HG02885 (cell line): ENCODE measurements around the gene KRTAP17-1.
"Not testable (repeated sequence)": the region's sequence is repeated elsewhere in the genome, so short reads cannot be mapped to it uniquely, and the experiment has no call there.

Experiments
- ATAC-seq: cut with Tn5 transposase; IDR thresholded peaks from one replicate; pipeline ENCODE4 v1.9.1; 2021; ENCODE audit warnings: mild to moderate bottlenecking; ENCODE audit not compliant: unreplicated experiment, poor library complexity

Gene KRTAP17-1

GRCh38 chr17:41315204-41315794, at the start of gene KRTAP17-1:
Gene KRTAP17-1, minus strand, starts transcription at chr17:41315710. Its CDS starts 60 bp downstream, at chr17:41315650.
- no peak for ATAC-seq

DNA sequence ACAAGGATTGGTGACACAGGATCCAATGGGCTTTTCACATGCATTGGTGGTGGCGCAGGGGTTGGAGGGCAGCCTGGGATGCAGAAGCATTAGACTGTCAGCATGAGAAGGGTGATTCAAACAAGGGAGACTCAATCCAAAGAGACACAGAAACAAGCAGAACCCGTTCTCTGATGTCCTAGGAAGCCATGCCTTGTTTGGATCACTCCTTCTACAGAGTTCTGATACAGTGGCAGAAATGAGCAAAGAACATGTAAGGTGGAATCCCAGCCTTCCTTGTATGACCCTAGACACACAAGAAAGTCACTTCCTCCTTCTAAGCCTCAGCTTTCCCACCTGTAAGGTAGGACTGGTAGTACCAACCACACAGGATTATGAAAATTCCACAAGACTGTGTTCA, 48.4 kb upstream of the KRTAP17-1 start:
- no peak for ATAC-seq

- no peak for ATAC-seq
Measured at GRCh38 chr17:41360296-41360995, 44.9 kb upstream of the KRTAP17-1 start.

- ATAC-seq = no peak
Measured at GRCh38 chr17:41354536-41354935, 39.0 kb upstream of the KRTAP17-1 start.

GRCh38 chr17:41352597-41353366, 37.3 kb upstream of the KRTAP17-1 start:
- no peak for ATAC-seq

- no peak for ATAC-seq
Measured at GRCh38 chr17:41351177-41351576, 35.7 kb upstream of the KRTAP17-1 start.

GRCh38 chr17:41350381-41350878, 34.9 kb upstream of the KRTAP17-1 start, which contains the start of gene KRT33A:
Gene KRT33A, minus strand, starts transcription at chr17:41350828. Its CDS starts 61 bp downstream, at chr17:41350767.
- not testable (repeated sequence) for ATAC-seq

DNA sequence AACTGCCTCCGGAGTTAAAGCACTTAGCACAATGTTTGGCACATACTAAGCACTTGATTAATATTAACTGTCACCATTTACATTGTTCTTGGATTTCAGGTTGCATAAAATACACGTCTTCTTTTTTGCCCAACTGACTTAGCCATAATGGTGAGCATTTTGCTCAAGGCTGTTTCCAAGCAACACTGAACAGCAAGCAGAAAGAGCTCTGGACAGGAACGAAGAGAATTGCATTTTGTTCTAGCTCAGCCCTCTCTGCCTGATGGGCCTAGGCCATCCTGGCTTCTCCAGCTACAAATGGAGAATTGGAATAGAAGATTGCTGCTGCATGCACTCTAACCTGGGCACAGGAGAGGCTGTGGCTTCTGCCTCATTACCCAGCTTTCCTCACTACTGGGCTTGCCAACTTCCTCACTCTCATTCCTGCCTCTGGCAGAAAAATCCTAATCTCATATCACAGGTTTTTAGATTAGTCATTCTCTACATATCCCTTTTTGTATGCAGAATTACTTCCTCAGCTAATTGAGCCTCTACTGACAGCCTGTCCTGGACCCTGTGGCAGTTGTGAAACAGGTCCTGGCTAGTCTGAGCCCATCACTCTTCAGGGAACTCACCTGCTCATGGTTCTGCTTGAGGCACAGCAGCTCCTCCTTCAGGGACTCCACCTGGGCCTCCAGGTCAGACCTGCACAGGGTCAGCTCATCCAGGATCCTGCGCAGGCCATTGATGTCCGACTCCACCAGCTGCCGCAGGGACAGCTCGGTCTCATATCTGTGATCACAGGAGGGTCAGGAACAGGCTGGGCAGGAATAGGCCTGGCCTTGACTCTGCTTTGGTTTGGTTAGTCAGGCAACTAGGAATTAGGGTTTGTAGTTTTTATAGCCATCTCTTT, 32.6 kb upstream of the KRTAP17-1 start:
- no peak for ATAC-seq

- not testable (repeated sequence) for ATAC-seq
Measured at GRCh38 chr17:41346421-41346820, 30.9 kb upstream of the KRTAP17-1 start.

DNA sequence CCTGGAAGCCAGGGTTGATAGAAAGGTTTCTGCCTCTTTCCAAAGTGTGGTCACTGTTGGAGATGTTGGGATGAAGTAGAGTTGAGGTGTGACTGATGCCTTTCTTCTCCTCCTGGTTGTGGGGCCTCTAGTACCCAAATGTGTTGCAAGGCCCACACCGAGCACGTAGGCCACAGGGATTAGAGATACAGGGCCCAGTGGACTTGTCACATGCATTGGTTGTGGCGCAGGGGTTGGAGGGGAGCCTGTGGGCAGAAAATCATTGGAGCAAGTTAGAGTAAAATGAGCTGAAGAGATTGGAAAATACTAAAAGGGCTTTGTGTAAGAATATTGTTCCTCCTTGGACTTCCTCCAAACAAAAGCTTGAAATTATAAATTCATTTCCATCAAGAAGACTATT, 30.5 kb upstream of the KRTAP17-1 start:
- no peak for ATAC-seq

- no peak for ATAC-seq
Measured at GRCh38 chr17:41343029-41343428, 27.5 kb upstream of the KRTAP17-1 start.

GRCh38 chr17:41340934-41341861, 25.7 kb upstream of the KRTAP17-1 start:
- no peak for ATAC-seq

GRCh38 chr17:41340494-41340893, 25.0 kb upstream of the KRTAP17-1 start:
- ATAC-seq = no peak

DNA sequence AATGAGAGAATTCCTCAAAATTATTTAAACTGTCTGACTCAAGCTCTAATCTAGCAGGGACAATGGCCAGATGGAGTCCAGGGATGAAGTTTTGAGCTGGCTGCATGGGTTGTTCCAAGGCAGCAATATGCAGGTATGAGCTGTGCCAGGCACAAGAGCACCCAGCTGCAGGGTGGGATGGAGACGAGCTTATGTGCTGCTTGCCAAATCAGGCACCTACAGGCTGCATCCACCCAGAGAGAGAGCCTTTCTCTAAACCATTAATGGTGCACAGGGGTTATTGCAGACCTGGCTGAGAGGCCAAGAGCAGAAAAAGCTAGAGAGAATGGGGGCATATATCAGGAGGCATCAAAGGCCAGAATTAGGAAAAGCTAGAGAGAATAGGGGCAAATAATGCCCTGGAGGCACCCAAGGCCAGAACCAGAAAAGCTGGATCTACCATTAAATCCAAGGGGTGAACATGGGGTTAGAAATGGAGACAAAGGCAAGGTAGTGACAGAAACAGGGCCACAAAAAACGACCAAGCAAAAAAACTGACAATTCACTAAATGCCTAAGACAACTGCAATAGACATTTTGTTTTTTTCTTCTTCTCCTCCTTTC, 24.2 kb upstream of the KRTAP17-1 start:
- no peak for ATAC-seq

GRCh38 chr17:41338961-41339485, 23.5 kb upstream of the KRTAP17-1 start:
- no peak for ATAC-seq

GRCh38 chr17:41335747-41336146, 20.2 kb upstream of the KRTAP17-1 start:
- ATAC-seq = no peak

GRCh38 chr17:41334385-41335305, 19.1 kb upstream of the KRTAP17-1 start:
- no peak for ATAC-seq
